Omental fat pad (tissue), 4 donors: ENCODE data around the gene TRABD2A. TPM values are rescaled to one million over a fixed set of nuclear protein-coding genes. Genes with fewer than 3 reads are reported as not detected.
A peak's percentile ranks its signal among the peaks of the same experiment; 100 is the strongest.

ENCODE experiments used
- ATAC-seq: fragments of 150-250 bp; one replicate; pipeline ENCODE4 v1.9.1; 2016; ENCODE audit warnings: mild to moderate bottlenecking, moderate library complexity; ENCODE audit not compliant: low FRiP score
- DNase-seq: peaks from one replicate; pipeline ENCODE4 v3.0.0-alpha.2; 2019; ENCODE audit warnings: low spot score
- total RNA-seq, 4 donors: library from RNA; depleted of rRNA; stranded (reverse); fragments of >200 nt; gene quantifications; one replicate each; pipeline ENCODE4 v1.1.0, GENCODE V29; 2016
- TF ChIP-seq, protein P1 (sequence below), 3 donors: fragments of 450-650 bp; IDR thresholded peaks; one replicate each; pipeline ENCODE4 v1.5.1; 2016 to 2017; ENCODE audit warnings: antibody characterized with exemption in 3 of 3, mild to moderate bottlenecking in 3 of 3, moderate library complexity in 2 of 3

Gene TRABD2A
- total RNA-seq, 4 donors from 2014 or later, result 5.3 to 9.0 (median 6.4) TPM

DNA sequence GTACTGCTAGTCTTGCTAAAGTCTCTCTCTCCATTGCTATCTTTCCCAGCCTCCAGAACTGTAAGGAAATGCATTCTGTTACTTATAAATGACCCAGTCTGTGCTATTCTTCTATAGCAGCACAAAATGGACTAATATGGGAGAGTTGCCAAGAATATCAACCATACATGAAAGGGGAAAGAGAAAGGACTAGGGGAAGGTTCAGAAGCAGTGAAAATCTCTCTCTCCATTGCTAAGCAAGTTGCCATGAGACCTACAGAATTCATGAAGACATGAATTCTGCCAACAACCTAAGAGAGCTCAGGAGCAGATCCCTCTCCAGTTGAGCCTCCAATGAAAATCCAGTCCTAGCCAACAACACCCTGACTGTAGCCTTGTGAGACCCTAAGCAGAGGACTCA is 3.6 kb upstream of the TRABD2A start:
- TF ChIP-seq, protein P1, sequence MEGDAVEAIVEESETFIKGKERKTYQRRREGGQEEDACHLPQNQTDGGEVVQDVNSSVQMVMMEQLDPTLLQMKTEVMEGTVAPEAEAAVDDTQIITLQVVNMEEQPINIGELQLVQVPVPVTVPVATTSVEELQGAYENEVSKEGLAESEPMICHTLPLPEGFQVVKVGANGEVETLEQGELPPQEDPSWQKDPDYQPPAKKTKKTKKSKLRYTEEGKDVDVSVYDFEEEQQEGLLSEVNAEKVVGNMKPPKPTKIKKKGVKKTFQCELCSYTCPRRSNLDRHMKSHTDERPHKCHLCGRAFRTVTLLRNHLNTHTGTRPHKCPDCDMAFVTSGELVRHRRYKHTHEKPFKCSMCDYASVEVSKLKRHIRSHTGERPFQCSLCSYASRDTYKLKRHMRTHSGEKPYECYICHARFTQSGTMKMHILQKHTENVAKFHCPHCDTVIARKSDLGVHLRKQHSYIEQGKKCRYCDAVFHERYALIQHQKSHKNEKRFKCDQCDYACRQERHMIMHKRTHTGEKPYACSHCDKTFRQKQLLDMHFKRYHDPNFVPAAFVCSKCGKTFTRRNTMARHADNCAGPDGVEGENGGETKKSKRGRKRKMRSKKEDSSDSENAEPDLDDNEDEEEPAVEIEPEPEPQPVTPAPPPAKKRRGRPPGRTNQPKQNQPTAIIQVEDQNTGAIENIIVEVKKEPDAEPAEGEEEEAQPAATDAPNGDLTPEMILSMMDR (IDR thresholded peaks at IDR 0.05), result no peak
- DNase-seq (no peak), ATAC-seq (no peak)

DNA sequence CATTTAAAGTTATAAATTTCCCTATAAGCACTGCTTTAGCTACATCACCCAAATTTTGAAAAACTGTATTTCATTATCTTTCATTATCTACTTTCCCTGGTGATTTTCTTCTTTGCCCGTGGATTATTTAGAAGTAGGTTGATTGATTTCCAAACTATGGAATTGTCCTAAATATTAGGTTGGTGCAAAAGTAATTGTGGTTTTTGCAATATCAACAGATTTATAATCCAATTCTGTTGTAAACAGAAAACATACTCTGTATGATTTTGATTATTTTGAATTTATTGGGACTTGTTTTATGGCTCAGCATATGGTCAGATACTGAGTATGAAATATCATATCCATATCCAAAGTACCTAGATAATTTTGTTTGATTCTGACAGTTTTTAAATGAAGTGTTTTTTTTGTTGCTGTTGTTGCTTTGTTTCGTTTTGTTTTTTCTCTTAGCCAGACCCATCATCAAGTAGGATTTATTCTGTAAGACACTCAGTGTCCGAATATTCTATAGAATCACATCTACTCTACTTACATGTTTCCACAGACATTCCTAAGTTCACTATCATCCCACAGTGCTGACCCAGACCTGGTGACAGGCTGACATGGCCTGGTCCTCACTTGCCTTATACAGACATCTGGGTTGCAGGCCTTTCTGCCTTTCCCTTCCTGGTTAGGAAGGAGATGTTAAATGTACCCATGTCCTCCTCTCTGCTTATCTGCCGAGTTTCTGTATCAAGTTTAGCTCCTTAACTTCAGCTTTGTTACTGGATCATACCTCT is 2.1 kb upstream of the TRABD2A start:
- no peak for ATAC-seq
- no peak for DNase-seq
- TF ChIP-seq, protein P1 (IDR thresholded peaks at IDR 0.05), result no peak

DNA sequence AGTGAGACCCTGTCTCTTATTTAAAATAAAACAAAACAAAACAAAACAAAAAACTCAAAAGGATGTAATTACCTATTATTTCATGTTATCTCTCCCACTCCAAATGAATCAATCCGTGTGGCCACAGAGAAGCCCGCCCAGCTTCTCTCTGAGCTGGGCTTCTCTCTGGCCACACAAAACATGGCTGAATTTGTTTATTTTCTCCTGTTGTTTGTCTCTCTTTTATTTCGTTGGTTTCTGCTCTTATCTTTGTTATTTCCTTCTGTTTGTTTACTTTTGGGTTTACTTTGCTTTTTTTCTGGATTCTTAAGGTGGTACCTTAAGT is 1.5 kb upstream of the TRABD2A start:
- TF ChIP-seq, protein P1 (IDR thresholded peaks at IDR 0.05), result no peak
- ATAC-seq (no peak), DNase-seq (no peak)

DNA sequence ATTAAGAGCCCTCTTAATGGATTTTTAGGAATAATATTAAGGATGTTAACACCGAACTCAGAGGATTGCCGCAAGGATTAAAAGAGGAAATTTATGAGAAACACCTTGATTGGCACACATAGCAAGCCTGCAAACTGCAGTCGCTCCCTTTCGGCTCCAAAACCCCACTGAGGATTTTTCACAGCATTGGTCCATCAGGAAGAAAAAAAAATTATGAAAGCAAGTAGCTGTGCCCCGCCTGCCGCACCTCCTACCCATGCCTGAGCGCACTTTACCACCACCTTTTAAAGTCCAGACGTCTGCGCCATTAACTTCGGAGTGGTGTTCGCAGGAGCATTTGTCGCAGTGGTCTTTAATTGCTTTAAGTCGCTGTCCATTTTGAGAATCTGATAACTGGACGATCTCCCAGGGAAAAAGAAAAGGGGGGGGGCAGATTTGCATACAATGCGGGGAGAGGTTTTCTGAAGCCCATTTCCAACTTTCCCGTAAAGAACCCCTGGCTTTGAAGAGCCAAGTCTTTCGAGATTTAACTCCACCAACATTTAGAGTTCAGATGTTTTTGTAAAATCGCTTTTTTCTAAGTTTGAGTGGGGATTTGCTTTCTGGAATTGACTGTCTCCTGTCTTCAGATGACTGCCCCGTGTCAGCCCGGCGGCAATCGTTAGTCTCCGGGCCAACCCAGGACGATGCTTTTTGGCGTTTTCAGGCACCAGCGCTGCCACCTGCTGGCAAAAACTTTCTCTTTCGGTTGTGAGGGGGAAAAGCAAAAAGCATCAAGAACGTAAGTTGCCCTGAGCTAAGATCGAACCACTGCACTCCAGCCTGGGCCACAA is 913 bp upstream of the TRABD2A start:
- TF ChIP-seq, protein P1 (IDR thresholded peaks at IDR 0.05), result peak in 1 of 3 donors; percentile 52
- DNase-seq (peak; percentile 67), ATAC-seq (peak; percentile 79)

DNA sequence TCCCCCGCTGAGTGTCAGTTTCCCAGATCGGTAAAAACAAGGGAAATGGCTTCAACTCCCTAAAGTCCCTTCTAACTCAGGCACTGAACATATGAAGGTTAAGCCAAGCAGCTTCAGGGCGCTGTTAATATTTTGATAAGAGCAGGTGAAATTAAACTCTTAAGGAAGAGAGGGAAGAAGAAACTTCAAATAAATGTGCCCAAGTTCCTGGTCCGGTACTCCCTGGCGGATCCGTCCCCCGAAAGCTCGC is 564 bp downstream of the TRABD2A start:
- TF ChIP-seq, protein P1 (IDR thresholded peaks at IDR 0.05), result no peak
- DNase-seq, result no peak
- no peak for ATAC-seq

DNA sequence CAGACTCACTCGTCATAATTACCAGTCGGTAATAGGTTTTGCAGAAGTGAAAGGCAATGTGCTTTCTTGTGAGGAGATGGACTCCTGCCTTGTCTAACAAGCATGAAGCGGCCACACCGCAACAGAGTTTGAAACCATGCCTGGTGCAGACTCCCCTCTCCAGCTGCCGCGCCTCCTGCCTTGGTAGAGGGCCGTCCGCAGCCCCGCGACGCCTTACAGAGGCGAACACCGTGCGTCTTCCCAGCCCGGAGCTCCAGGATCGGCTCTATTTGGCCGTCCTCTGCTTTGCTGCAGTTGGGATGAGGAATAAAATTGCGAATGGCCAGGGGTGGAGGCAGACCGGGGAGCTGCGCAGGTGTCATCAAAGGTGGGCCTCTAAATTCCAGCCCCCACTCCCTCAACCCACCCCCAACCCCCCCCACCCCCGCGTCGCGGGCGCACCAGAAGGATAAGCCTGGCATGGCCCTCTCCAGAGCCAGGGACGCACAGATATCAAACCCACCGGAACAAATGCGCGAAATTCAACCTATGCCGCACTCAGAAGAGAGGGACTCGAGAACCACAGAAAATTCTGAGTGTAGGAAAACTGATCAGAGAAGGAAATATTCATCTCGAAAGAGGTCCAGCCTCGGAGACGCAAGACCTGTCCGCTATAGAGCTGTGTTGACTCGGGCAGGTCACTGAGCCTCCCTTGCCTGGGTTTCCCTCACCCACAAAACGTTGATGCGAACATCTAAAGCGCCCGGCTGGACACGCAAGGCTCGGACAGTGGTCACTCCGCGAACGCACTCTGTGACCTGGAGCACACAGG is 1.1 kb downstream of the TRABD2A start:
- TF ChIP-seq, protein P1 (IDR thresholded peaks at IDR 0.05), result no peak
- DNase-seq, result no peak
- no peak for ATAC-seq
